Gastroesophageal sphincter (tissue), 3 donors: Measurements from ENCODE around the gene SYTL3.

Experiments used
- CTCF ChIP-seq, 4 experiments: fragments of 200-600 bp in 2 of 4; fragments of 450-650 bp in 2 of 4; sonication (generic) in 1 of 4; IDR thresholded peaks; one replicate each; pipeline ENCODE4 v1.5.1; 2017 to 2019; ENCODE audit warnings: antibody characterized with exemption in 4 of 4, mild to moderate bottlenecking in 2 of 4, moderate library complexity in 2 of 4
- EP300 ChIP-seq: sonication (generic); formaldehyde crosslinking; IDR thresholded peaks from one replicate; pipeline ENCODE4 v1.6.1; 2017; ENCODE audit warnings: antibody characterized with exemption, mild to moderate bottlenecking
- POLR2A ChIP-seq, 2 donors: fragments of 450-650 bp; IDR thresholded peaks; one replicate each; pipeline ENCODE4 v1.6.1; 2017; ENCODE audit warnings: antibody characterized with exemption in 2 of 2, mild to moderate bottlenecking in 2 of 2, moderate library complexity in 1 of 2

- no peak for TF ChIP-seq CTCF (IDR thresholded peaks at IDR 0.05)
- TF ChIP-seq EP300 = no peak
- no peak for TF ChIP-seq POLR2A (IDR thresholded peaks at IDR 0.05)
These were observed 4.6 kb downstream of the SYTL3 start for GRCh38 chr6:158654498-158654897.
